GM19193 (cell line): ENCODE data around the gene ZNF200.

ENCODE experiments used
- POLR2A ChIP-seq: IDR thresholded peaks from 4 replicates; pipeline ENCODE4 v1.6.1; 2011; ENCODE audit not compliant: insufficient read depth, insufficient read length; ENCODE audit errors: extremely low read depth

Gene ZNF200

DNA sequence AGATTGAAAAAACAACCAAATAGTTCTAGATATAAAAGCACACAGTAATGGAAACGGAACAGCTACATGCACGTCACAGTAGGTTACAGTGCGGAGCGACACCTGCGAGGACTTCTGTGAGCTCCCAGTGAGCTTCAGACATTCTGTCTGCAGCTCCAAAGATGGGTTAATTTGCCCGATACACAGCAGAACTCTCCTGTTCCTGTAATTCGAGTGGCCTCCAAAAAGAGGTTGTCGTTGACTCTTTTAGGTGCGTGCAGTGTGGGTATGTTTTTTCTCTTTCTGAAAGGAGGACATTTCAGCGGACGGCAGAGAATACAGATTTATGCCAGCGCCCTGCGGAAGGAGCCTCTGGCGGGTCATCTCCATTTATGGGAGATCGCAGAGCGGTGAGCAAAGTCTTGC lies 44.0 kb downstream of the ZNF200 start:
- TF ChIP-seq POLR2A, result no peak

DNA sequence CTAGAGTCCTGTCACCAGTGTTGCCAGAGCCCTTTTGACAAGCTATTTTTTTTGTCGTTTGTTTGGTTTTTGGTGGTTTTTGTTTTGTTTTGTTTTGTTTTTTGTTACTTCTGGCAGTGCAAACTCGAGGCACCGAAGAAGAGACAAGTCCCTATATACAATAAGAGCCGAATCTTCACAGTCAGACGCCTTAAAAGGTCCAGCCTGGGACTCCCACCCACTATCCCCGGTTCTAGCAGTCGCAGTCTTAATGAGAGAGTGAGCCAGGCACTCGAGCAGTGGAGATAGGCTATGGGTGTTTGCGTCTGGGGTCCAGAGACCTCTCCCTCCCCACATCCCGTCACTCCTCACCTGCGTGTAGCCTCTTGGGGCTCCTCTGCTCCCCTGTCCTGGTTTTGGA lies 45.1 kb downstream of the ZNF200 start:
- TF ChIP-seq POLR2A, result no peak

DNA sequence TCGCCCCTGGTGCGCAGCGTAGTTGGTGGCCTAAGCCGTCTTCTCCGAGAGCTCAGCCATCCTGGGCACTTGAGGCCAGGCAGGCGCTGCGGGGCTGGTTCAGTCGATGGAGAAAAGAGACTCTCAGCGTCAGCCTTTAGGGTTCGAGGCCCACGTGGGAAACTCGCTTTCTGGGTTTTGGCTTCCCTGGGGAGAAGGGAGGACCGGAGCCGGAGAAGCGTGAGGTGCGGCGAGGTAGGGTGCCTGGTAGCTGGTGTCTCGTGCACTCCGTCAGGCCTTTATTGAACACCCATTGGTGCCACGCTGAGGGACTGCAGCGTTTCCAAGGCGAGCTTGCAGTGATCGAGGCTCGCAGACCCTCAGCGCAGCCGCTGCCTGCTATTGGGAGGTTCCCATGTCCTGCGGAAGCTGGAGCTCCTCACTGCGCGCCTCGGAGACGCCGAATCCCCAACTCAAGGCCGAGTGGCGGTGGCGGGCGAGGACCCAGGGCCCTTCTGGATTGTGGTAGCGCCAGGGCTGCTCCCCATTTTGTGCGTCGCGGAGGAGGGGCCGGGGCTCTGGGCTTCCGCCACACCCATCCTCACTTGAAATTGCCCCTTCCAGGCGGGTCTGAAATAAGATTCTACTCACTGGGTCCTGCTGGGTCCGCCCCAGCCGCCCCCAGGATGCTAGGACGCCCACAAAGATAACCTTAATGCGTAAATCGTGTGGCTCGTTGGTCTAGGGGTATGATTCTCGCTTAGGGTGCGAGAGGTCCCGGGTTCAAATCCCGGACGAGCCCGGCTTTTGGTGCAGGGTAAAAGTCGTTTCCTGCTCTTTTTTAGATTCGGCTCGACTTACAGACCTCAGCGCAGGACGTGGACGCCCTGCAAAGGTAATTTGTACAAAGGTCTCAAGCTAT lies 45.8 kb downstream of the ZNF200 start:
- TF ChIP-seq POLR2A, result peak; percentile 20

DNA sequence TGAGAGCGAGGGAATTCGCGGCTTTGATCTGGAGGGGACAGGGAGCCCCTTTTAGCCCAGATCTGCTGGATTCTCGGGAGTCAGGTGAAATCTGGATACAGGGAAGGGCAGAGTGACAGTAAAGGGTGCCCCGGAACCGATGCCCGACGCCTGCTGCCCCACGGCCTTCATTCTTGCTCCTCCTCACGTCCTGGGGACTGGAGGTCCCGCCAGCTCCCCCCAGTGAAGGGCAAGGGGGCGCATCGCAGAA lies 46.4 kb downstream of the ZNF200 start:
- no peak for TF ChIP-seq POLR2A

DNA sequence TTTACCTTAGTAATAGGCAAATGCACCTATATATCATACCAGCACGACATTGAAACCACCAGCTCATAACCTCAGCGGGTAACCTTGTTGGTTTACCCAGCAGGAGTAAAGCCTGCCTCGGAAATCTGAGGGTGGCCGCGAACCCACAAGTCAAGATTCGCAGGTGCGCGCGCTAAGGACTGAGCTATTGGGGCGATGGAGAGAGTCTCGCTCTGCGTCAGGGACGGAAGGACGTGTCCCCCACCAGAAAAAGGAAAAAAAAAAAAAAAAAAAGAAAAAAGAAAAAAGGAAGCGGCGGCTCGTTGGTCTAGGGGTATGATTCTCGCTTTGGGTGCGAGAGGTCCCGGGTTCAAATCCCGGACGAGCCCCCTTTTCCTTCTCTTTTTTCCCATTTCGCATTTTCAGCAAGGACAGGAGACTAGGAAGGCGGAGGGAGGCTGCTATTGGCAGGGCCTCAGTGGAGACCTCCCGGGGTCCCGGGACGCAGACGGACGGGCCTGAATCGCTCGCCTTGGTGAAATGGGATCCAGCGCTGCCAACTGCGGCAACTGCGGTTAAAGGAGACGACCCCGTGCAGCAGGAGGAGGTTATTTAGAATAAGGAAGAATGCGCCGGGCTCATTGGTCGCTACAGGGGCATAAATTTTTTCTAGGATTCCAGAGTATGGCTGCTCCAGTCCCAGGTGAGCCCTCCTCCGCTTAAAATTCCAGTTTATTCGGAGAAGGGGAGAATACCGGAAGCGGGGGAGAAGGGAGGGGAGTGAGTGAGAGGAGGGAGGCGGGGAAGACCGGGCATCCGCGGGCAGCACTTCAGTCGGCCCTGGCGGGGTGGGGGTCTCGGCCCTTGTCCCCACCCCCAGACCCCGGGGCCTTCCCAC lies 46.9 kb downstream of the ZNF200 start, which contains the start of gene OR1F1:
TSS of gene OR1F1 (plus strand) at position 407 of the 877 bp plus-strand sequence.
- no peak for TF ChIP-seq POLR2A

DNA sequence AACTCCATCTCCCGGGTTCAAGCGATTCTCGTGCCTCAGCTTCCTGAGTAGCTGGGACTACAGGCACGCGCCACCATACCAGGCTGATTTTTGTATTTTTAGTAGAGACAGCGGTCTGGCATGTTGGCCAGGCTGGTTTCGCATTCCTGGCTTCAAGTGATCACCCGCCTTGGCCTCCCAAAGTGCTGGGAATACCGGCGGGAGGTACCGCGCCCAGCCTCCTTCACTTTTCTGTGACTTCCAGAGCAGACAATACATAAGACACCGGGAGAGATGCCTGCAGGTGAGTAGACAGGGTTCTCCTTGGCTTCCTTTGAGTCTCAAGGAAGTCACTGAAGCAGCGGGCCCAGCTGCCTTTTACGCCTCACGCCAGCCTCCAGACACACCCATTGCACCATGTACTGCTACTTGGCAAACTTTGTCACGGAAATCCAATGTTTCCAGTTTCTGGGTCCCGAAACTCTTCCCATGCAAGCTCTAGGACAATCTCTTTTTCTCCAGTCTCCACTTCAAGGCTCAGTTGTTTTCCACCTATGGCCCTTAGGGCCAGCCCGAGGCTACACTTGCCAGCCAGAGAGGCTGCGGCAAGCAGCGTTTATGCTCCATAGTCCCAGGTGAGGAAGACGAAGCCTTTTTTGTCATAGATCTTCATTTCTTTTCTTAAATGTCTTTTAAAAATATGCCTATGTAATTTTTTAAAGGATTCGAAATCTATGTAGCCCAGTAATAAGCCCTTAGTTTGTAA lies 47.8 kb downstream of the ZNF200 start:
- no peak for TF ChIP-seq POLR2A

DNA sequence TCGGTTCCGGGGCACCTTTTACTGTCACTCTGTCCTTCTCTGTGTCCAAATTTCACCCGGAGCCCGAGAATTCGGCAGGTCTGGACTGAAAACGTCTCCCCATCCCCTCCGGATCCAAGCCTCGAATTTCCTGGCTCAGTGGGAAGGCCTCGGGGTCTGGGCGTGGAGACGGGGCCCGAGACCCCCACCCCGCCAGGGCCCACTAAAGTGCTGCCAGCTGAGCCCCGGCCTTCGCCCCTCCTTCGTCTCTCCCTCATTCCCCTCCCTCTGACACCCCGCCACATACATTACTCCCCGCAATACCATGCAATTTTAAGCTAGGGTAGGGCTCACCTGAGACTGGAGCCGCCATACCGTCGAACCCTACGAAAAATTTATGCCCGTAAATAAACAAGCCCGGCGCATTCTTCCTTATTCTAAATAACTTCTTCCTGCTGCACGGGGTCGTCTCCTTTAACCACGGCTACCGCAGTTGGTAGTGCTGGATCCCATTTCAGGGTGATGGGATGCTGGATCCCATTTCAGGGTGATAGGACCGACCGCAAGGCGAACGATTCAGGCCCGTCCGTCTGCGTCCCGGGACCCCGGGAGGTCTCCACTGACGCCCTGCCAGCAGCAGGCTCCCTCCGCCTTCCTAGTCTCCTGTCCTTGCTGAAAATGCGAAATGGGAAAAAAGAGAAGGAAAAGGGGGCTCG lies 51.4 kb downstream of the ZNF200 start:
- TF ChIP-seq POLR2A, result no peak

DNA sequence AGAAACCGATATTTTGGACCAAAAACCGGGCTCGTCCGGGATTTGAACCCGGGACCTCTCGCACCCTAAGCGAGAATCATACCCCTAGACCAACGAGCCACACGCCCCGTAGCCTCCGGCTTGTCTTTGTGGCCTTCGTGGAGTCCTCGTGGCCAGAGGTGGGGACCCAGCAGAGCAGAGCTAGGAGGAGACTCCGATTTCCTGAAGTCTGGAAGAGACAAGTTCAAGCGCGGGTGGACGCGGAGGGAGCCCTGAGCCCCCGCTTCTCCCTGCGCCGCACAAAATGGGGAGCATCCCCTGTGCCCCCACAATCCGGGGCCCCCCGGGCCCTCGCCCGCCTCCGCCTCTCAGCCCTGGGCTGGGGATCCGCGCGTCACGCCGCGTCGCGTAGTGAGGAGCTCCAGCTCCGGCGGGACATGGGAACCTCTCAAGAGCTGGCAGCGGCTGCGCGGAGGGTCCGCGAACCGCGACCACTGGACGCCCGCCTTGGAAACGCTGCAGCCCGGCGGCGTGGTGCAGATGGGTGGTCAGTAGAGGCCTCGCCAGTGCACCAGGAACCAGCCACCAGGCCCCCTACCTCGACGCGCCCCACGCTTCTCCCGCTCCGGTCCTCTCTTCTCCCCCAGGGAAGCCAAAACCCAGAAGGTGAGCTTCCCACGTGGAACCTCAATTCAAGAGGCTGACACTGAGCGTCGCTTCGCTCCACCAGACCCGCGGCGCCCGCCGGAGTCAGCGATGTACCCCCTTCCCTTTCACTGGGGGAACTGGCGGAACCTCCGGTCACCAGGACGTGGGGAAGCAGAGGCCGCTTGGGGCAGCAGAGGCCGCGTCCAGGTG lies 52.1 kb downstream of the ZNF200 start:
- no peak for TF ChIP-seq POLR2A

DNA sequence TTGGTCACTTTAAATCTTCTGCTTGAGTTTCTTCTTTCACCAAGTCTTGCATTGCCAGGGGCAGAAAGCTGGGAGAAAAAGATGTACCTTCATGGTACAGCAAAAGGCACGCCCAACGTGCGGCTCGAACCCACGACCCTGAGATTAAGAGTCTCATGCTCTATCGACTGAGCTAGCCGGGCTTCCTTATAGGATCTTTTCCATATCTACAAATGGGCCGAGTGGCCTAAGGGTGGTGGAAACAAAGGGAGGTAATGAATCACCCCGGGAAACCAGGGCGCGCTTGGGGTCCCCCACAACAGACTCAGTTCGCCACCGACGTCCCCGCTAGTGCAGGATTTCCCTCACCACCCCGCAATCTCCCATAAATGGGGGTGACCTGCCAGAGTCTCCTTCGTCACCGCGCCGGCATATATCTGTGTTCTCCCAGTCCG lies 54.5 kb downstream of the ZNF200 start:
- no peak for TF ChIP-seq POLR2A

DNA sequence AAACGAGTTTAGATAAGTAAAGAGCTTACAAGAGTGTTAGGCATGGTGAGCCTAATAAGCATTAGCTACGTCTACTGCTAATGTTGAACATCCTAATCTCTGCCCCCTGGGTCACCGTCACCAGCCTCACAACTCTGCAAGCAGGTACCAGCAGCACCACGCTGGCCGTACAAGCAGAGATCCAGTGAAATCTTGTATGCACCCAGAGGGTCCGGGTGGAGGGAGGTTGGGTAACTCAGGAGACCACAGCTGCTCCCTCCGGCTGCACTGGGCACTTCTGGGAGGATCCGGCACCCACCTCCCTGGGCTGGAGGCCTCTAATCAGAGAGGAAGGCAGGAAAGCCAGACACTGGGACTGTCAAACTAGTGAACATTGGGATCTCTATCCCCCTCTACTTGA lies 55.3 kb downstream of the ZNF200 start:
- no peak for TF ChIP-seq POLR2A

DNA sequence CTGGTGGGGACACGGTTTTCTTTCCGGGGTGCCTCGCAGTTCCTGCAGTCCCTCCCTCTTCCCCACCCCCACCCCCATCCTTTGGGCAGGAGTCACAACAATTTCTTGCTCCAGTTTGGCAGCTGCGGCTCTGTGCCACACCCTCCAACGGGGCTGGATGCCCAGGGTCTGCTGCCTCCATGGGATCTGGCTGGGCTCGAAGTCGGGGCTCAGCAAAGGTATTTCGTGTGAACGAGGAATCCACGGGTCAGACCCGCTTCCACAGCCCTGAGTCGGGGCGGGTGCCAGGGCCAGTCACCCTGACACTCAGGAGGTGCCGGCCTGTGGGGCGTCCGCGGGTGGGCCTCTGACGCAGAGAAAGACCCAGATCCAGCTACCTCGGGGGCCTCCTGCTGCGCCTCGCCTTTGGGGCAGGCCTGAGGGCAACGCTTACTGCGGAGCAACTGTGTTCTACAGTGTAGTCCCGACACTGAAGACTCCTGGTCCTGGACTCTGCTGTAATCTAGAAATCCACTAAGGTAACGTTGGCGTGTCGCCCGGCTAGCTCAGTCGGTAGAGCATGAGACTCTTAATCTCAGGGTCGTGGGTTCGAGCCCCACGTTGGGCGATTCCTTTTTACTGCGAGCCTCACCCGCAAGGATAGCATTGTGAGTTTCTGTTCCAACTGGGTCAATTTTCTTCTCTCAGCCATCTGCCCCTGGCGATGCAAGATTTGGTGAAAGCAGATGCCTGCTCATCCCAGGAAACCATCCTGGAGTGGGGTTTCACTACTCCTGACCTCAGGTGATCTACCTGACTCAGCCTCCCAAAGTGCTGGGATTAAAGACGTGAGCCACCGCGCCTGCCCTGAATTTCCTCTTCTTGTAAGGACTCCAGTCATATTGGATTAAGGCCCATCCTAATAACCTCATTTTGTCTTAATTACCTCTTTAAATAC lies 59.5 kb downstream of the ZNF200 start:
- no peak for TF ChIP-seq POLR2A

DNA sequence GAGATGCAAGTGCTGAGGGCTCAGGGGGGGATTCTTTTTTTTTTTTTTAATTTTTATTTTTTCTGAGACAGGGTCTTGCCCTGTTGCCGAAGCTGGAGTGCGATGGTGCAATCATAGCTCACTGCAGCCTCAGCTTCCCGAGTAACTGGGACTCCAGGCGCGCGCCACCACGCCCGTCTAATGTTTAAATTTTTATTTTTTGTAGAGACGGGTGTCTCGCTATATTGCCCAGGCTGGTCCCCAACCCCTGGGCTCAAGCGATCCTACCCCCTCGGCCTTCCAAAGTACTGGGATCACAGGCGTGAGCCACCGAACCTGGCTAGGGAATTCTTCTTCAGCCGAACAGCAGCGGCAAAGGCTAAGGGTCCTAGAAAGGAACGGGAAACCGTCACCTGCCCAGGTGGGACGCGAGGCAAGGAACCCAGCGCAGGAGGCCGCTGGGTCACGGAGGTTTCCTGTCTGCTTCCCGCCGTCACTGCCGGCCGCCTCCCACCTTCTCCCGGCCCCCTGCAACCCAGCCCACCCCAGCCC lies 60.3 kb downstream of the ZNF200 start:
- TF ChIP-seq POLR2A, result no peak
